ENCODE data around the gene NEU2.

NEU2 gene

GRCh38 chr2:233060501-233060979, 28.1 kb downstream of the NEU2 start:
- peak overlapping the region; percentile 84 for H3K27ac ChIP-seq (ENCODE audit: low read depth, low read length)
- H3K9me3 ChIP-seq (ENCODE audit: control insufficient read depth, insufficient read depth, low read length): no peaks in the 10 kb centered on the region
- peaks cover 25% of the 10 kb centered on the region for H4K20me1 ChIP-seq (ENCODE audit: control insufficient read depth, insufficient read depth, low read depth, low read length)
- H3K36me3 ChIP-seq (ENCODE audit: control insufficient read depth, low read length): peaks cover 40% of the 10 kb centered on the region
- H3K9me2 ChIP-seq (replicated peaks; ENCODE audit: control insufficient read depth, low read length): no peaks in the 10 kb centered on the region
- H3K79me2 ChIP-seq (ENCODE audit: control insufficient read depth, low read length): peaks cover 50% of the 10 kb centered on the region
- H3K4me3 ChIP-seq (ENCODE audit: low read length): peak overlapping the region; percentile 98
- H3K27me3 ChIP-seq (ENCODE audit: control insufficient read depth, low read length): no peaks in the 10 kb centered on the region
- TF ChIP-seq CTCF (IDR thresholded peaks at IDR 0.05; ENCODE audit: low read depth, low read length, poor library complexity, severe bottlenecking) (peak; percentile 9), EZH2phosphoT487 (IDR thresholded peaks at IDR 0.05; ENCODE audit: borderline replicate concordance, low read length) (no peak)
- H3K4me2 ChIP-seq (ENCODE audit: low read length): peak overlapping the region; percentile 90
- peaks cover 41% of the 10 kb centered on the region for H3K4me1 ChIP-seq (ENCODE audit: control insufficient read depth, low read length)
- H3F3A ChIP-seq (ENCODE audit: control insufficient read depth, insufficient read depth): peaks cover 12% of the 10 kb centered on the region

- Histone ChIP-seq H3K79me2 (ENCODE audit: control insufficient read depth, low read length) (peaks cover 53% of the 10 kb centered on the region), H3K4me1 (ENCODE audit: control insufficient read depth, low read length) (peaks cover 42% of the 10 kb centered on the region), H3F3A (ENCODE audit: control insufficient read depth, insufficient read depth) (peaks cover 12% of the 10 kb centered on the region), H3K9me2 (replicated peaks; ENCODE audit: control insufficient read depth, low read length) (no peaks in the 10 kb centered on the region), H3K4me2 (ENCODE audit: low read length) (peak overlapping the region; percentile 90), H4K20me1 (ENCODE audit: control insufficient read depth, insufficient read depth, low read depth, low read length) (peaks cover 25% of the 10 kb centered on the region), H3K4me3 (ENCODE audit: low read length) (peak overlapping the region; percentile 98), H3K27me3 (ENCODE audit: control insufficient read depth, low read length) (no peaks in the 10 kb centered on the region), H3K9me3 (ENCODE audit: control insufficient read depth, insufficient read depth, low read length) (no peaks in the 10 kb centered on the region), H3K36me3 (ENCODE audit: control insufficient read depth, low read length) (peaks cover 42% of the 10 kb centered on the region), H3K27ac (ENCODE audit: low read depth, low read length) (peak overlapping the region; percentile 84)
- no peak for TF ChIP-seq EZH2phosphoT487 (IDR thresholded peaks at IDR 0.05; ENCODE audit: borderline replicate concordance, low read length)
- no peak for TF ChIP-seq CTCF (IDR thresholded peaks at IDR 0.05; ENCODE audit: low read depth, low read length, poor library complexity, severe bottlenecking)
These were observed 28.6 kb downstream of the NEU2 start for GRCh38 chr2:233060980-233061590.

GRCh38 chr2:233061591-233062450, 29.3 kb downstream of the NEU2 start:
- peak overlapping the region; percentile 90 for H3K4me2 ChIP-seq (ENCODE audit: low read length)
- peak; percentile 51 for TF ChIP-seq CTCF (IDR thresholded peaks at IDR 0.05; ENCODE audit: low read depth, low read length, poor library complexity, severe bottlenecking)
- no peak for TF ChIP-seq EZH2phosphoT487 (IDR thresholded peaks at IDR 0.05; ENCODE audit: borderline replicate concordance, low read length)
- H3K9me3 ChIP-seq (ENCODE audit: control insufficient read depth, insufficient read depth, low read length): no peaks in the 10 kb centered on the region
- peaks cover 25% of the 10 kb centered on the region for H4K20me1 ChIP-seq (ENCODE audit: control insufficient read depth, insufficient read depth, low read depth, low read length)
- peaks cover 60% of the 10 kb centered on the region for H3K79me2 ChIP-seq (ENCODE audit: control insufficient read depth, low read length)
- peaks cover 49% of the 10 kb centered on the region for H3K4me1 ChIP-seq (ENCODE audit: control insufficient read depth, low read length)
- H3K27me3 ChIP-seq (ENCODE audit: control insufficient read depth, low read length): no peaks in the 10 kb centered on the region
- peak overlapping the region; percentile 84 for H3K27ac ChIP-seq (ENCODE audit: low read depth, low read length)
- peaks cover 49% of the 10 kb centered on the region for H3K36me3 ChIP-seq (ENCODE audit: control insufficient read depth, low read length)
- no peaks in the 10 kb centered on the region for H3K9me2 ChIP-seq (replicated peaks; ENCODE audit: control insufficient read depth, low read length)
- H3K4me3 ChIP-seq (ENCODE audit: low read length): peak overlapping the region; percentile 98
- H3F3A ChIP-seq (ENCODE audit: control insufficient read depth, insufficient read depth): peaks cover 12% of the 10 kb centered on the region
